GM19463 (cell line): ENCODE measurements around the gene CST7.
"Not testable (repeated sequence)": the region's sequence is repeated elsewhere in the genome, so short reads cannot be mapped to it uniquely, and the experiment has no call there.

Source experiments
- ATAC-seq: cut with Tn5 transposase; IDR thresholded peaks from one replicate; pipeline ENCODE4 v1.9.1; 2021; ENCODE audit warnings: mild to moderate bottlenecking, moderate library complexity; ENCODE audit not compliant: unreplicated experiment

CST7 gene

GRCh38 chr20:24998631-24999445 is 49.8 kb downstream of the CST7 start:
- ATAC-seq = no peak

GRCh38 chr20:24999568-24999967 is 50.5 kb downstream of the CST7 start:
- no peak for ATAC-seq

GRCh38 chr20:25000268-25000801 is 51.3 kb downstream of the CST7 start:
- no peak for ATAC-seq

- not testable (repeated sequence) for ATAC-seq
Measured at GRCh38 chr20:25001323-25001722, 52.3 kb downstream of the CST7 start.

- ATAC-seq = no peak
Measured at GRCh38 chr20:25003002-25003401, 53.9 kb downstream of the CST7 start.

- no peak for ATAC-seq
Measured at GRCh38 chr20:25005220-25005619, 56.2 kb downstream of the CST7 start.

GRCh38 chr20:25005661-25006060 is 56.6 kb downstream of the CST7 start:
- no peak for ATAC-seq

GRCh38 chr20:25006431-25007167 is 57.5 kb downstream of the CST7 start:
- no peak for ATAC-seq

GRCh38 chr20:25007491-25008305 is 58.6 kb downstream of the CST7 start:
- ATAC-seq = no peak

- no peak for ATAC-seq
Measured at GRCh38 chr20:25008388-25009217, 59.5 kb downstream of the CST7 start.
